NCI-H524 treated with DMSO at 0.1 percent for 48 hours (cell line): Measurements from ENCODE around the gene SPATA24.
"Not testable (repeated sequence)": the region's sequence is repeated elsewhere in the genome, so short reads cannot be mapped to it uniquely, and the experiment has no call there.

Experiments used
- DNase-seq: peaks from one replicate; lab custom pipeline; 2025; lab: John Stamatoyannopoulos, UW

Gene SPATA24

GRCh38 chr5:139382807-139383206, 21.1 kb downstream of the SPATA24 start:
- DNase-seq, result no peak

- DNase-seq, result no peak
These were observed 21.8 kb downstream of the SPATA24 start for GRCh38 chr5:139381837-139382761.

GRCh38 chr5:139379626-139380449, 24.1 kb downstream of the SPATA24 start:
- no peak for DNase-seq

- DNase-seq, result no peak
These were observed 24.9 kb downstream of the SPATA24 start for GRCh38 chr5:139378941-139379361.

- DNase-seq, result no peak
These were observed 25.6 kb downstream of the SPATA24 start for GRCh38 chr5:139378101-139378825.

- no peak for DNase-seq
These were observed 26.7 kb downstream of the SPATA24 start for GRCh38 chr5:139377226-139377625.

- DNase-seq, result no peak
These were observed 27.5 kb downstream of the SPATA24 start for GRCh38 chr5:139376364-139376763.

GRCh38 chr5:139374909-139375308, 29.0 kb downstream of the SPATA24 start:
- no peak for DNase-seq

GRCh38 chr5:139371482-139372435, 32.1 kb downstream of the SPATA24 start:
- DNase-seq, result no peak

- no peak for DNase-seq
These were observed 34.7 kb downstream of the SPATA24 start for GRCh38 chr5:139369181-139369580.

GRCh38 chr5:139368613-139369012, 35.3 kb downstream of the SPATA24 start:
- DNase-seq, result no peak

- DNase-seq, result no peak
These were observed 39.4 kb downstream of the SPATA24 start for GRCh38 chr5:139364466-139364865.

- DNase-seq, result no peak
These were observed 40.0 kb downstream of the SPATA24 start for GRCh38 chr5:139363937-139364336.

GRCh38 chr5:139361835-139362429, 42.0 kb downstream of the SPATA24 start:
- DNase-seq, result no peak

- no peak for DNase-seq
These were observed 43.5 kb downstream of the SPATA24 start for GRCh38 chr5:139360384-139360783.

- DNase-seq, result no peak
These were observed 45.8 kb downstream of the SPATA24 start for GRCh38 chr5:139358064-139358463.

GRCh38 chr5:139355900-139356299, 48.0 kb downstream of the SPATA24 start:
- not testable (repeated sequence) for DNase-seq

GRCh38 chr5:139354186-139354585, 49.7 kb downstream of the SPATA24 start:
- no peak for DNase-seq

GRCh38 chr5:139347863-139348262, 56.0 kb downstream of the SPATA24 start:
- not testable (repeated sequence) for DNase-seq
